ENCODE results near the gene ST3GAL3.

Gene ST3GAL3

GRCh38 chr1:43853161-43853921 is 146.0 kb downstream of the ST3GAL3 start:
- DNase-seq, result peak; percentile 32

GRCh38 chr1:43854473-43854872 is 147.1 kb downstream of the ST3GAL3 start:
- DNase-seq, result no peak

GRCh38 chr1:43856188-43856587 is 148.9 kb downstream of the ST3GAL3 start:
- DNase-seq, result no peak

- DNase-seq, result no peak
These were observed 149.8 kb downstream of the ST3GAL3 start for GRCh38 chr1:43857163-43857562.

GRCh38 chr1:43858324-43858723 is 151.0 kb downstream of the ST3GAL3 start:
- no peak for DNase-seq

- no peak for DNase-seq
These were observed 154.0 kb downstream of the ST3GAL3 start for GRCh38 chr1:43861337-43861736.

- DNase-seq, result no peak
These were observed 154.8 kb downstream of the ST3GAL3 start for GRCh38 chr1:43861988-43862735.

- no peak for DNase-seq
These were observed 157.0 kb downstream of the ST3GAL3 start for GRCh38 chr1:43864111-43865045.

- no peak for DNase-seq
These were observed 158.9 kb downstream of the ST3GAL3 start for GRCh38 chr1:43866201-43866600.

- no peak for DNase-seq
These were observed 160.8 kb downstream of the ST3GAL3 start for GRCh38 chr1:43867976-43868740.

GRCh38 chr1:43868741-43869067 is 161.4 kb downstream of the ST3GAL3 start:
- no peak for DNase-seq

GRCh38 chr1:43870306-43870705 is 163.0 kb downstream of the ST3GAL3 start:
- DNase-seq, result no peak

- DNase-seq, result no peak
These were observed 164.0 kb downstream of the ST3GAL3 start for GRCh38 chr1:43871181-43871910.

GRCh38 chr1:43872280-43872679 is 164.9 kb downstream of the ST3GAL3 start:
- DNase-seq, result no peak

- DNase-seq, result no peak
These were observed 166.5 kb downstream of the ST3GAL3 start for GRCh38 chr1:43873851-43874250.

GRCh38 chr1:43874716-43875115 is 167.4 kb downstream of the ST3GAL3 start:
- no peak for DNase-seq

- no peak for DNase-seq
These were observed 168.0 kb downstream of the ST3GAL3 start for GRCh38 chr1:43875331-43875730.

- DNase-seq, result no peak
These were observed 169.8 kb downstream of the ST3GAL3 start for GRCh38 chr1:43877101-43877500.

GRCh38 chr1:43878440-43878839 is 171.1 kb downstream of the ST3GAL3 start:
- DNase-seq, result no peak

GRCh38 chr1:43878854-43879253 is 171.5 kb downstream of the ST3GAL3 start:
- no peak for DNase-seq

GRCh38 chr1:43879414-43879813 is 172.1 kb downstream of the ST3GAL3 start:
- no peak for DNase-seq

- DNase-seq, result no peak
These were observed 172.7 kb downstream of the ST3GAL3 start for GRCh38 chr1:43879996-43880395.
